HG03565 (cell line): ENCODE measurements around the gene SUGCT.

Experiments used
- ATAC-seq: cut with Tn5 transposase; IDR thresholded peaks from one replicate; pipeline ENCODE4 v1.9.1; 2021; ENCODE audit warnings: mild to moderate bottlenecking, moderate library complexity; ENCODE audit not compliant: unreplicated experiment

Gene SUGCT

DNA sequence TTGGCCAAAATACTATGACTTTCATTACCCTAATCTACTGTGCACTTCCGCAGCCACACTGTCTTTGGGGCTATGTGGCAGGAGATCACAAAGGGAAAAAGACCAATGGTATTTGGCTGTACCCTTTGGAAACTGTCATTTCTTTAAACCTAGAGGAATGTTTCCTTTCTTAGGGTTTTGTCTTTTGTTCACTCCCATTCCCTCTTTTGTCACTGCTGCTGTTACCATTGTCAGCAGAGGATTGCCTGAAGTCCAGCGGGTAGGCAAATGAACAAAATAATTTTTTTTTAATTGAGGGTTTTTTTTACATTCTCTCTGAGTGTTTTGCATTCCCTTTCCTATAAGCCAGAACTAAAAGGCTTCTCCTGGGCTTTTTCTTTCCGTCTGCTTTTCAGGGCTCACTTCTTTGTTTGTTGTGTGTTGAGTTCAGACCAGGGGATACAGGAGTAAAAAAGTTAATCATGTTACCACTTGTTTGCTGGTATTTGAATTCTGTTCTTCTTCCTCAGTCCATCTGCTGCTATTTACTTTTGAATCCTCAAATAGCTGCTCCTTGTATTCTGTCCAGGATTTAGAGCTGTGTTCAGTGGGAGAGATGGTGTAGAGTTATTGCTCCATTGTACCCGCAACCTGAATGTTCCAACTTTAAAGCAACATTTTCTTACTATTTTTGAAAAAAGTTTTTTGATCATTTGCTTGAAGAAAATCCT, 374.6 kb downstream of the SUGCT start:
- no peak for ATAC-seq

DNA sequence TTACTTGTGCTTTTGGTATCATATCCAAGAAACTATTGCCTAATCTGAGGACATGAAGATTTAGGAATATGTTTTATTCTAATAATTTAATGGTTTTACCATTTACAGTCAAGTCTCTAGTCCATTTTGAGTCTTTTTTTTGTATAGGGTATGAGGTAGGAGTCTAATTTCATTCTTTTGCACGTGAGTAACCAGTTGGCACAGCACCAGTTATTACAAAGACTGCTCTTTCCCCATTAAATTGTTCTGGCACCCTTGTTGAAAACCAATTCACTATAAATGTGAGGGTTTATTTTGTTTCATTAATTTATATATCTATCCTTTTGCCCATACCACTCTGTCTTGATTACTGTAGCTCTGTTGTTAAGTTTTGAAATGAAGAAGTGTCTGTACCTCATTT, 381.6 kb downstream of the SUGCT start:
- ATAC-seq, result no peak

DNA sequence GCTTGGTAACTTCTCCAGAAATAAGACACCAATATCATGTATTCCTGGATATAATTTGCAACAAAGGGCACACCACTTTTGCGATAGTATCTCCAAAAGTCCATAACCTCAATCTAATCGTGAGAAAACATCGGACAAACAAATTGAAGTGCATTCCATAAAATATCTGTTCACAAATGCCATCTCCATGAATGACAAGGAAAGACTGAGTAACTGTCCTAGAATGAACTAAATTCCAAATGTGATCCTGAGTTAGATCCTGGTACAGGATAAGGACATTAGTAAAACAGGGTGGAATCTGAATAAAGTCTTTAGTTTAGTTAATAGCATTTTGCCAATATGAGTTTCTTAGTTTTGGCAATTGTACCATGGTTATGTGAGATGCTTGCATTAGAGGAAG, 384.2 kb downstream of the SUGCT start:
- ATAC-seq, result no peak

DNA sequence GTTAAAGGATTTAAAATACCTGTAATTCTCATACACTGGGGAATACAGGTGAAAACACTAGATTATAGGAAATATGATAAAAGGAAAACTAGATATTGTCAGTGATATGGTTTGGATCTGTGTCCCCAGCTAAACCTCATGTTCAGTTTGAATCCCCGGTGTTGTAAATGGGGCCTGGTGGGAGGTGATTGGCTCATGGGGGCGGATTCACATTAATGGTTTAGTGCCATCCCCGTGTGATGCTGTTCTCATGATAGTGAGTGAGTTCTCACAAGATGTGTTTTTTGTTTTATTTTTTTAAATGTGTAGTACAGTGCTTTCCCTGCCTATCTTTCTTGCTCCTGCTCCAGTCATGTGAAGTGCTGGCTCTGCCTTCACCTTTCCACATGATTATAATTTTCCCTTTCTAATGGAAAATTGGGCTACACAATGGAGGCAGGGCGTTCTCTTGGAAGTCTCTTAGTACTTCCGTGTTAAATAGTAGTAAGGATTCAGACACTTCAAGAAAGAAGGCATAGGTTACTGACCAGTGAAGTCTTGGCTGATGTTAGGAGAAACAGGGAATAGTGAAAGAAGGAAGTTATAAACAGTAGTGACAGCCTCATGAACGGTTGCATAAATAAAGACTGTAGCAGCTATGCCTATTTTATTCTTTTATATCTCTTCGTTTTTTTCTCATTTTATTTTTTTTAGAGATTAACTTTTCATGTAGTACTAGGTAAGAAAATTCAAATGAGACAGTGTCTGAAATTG, 386.4 kb downstream of the SUGCT start:
- ATAC-seq, result no peak

DNA sequence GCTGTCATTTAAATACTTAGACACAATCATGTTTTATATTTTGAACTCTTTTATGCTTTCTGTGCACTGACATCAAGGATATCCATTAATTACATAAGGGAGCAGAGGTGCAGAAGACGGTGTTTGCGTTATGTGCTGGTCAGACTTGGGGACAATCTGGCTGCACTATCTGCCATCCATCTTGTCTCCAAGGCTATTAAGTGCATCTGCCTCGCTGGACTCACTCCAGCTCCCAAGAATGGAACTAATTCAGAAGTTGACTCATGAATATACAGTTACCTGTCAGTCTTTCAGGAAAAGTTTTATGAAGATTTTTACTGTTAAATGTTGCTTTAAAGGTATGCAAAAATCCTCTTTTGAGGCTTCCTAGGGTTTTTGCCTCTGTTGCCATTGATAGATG, 391.0 kb downstream of the SUGCT start:
- no peak for ATAC-seq

DNA sequence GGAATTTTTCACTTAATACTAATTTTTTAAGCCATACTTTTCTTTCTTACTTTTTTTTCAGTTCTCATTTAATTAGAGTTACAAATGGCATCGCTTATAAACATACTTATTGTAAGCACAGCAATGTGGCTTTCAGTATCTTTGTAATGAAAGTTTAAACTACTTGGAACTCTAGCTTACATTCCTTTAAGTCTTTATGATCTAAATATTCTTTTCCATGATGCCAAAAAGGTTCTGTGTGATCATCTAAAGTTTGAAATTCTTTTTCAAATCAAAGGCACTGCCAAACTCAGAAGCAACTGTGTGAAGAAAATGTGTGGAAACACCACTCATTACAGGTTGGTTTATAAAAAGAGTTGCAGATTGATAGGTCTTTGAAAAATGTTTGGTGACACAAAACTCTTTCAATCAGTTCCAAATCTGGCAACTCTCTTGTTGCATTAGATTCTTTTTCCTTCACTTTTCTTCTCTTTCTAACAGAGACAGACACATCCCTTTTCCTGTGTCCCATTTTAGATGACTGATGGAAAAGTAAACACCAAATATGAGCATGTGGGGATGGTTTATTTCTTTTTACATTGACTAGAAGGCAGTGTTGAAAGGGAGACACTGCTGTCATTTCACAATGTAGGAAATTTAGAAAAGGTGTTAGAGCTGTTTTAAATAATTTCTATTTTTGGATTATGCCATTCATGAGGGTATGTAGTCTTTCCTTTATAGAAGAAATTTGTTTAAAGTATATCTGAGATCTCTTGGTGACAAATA, 392.3 kb downstream of the SUGCT start:
- no peak for ATAC-seq

DNA sequence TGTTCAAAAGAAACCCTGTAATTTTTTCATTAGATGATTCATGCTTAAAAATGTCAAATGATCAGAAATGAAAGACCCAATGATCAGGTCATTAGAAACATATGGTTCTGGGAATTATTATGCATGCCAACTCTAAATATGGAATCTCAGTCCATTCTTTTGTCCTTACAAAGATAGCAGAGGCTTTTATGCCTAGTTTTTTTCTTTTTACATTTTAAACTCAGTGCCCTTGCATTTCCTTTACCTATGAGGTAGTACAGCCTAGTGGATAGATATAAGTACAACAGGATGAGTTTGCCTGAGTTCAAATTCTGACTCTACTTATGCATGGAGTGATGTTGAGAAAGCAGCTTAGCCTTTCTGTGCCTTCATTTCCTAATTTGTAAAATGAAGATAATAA, 392.9 kb downstream of the SUGCT start:
- ATAC-seq, result no peak

DNA sequence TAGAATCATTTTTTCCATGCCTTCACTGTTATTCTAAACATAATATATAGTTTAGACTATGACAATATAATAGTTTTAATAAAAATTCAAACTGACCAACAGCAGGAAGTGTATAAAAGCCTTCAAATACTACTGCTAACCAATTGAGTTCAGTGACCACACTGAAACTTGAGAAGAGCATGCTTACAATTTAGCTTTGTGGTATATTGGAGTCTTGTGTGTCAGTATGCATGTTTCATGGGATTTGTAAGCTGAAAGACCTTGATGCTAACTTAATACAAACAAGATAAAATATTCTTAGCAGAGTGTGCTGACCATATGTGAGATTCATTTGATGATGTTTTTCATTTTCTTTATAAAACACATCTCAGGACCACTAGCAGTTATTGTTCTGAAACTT, 395.5 kb downstream of the SUGCT start:
- no peak for ATAC-seq

DNA sequence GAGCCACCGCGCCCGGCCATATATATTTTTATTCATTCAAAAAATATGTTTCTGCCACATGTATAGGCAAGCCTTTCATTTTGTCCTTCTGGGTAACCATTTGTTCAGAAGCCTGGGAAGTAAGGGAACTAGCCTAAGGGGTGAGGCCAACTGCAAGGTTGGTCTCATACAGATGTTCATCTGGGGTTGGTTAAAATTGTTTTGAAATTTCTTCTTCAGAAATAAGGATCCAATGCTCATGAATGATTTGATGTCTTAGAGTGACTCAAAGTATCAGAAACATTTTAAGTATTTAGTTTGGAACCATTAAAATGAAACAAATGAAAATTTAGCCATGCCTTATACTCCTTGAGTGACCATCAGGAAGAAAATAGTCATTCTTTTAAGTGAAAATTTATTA, 397.2 kb downstream of the SUGCT start:
- ATAC-seq, result no peak

DNA sequence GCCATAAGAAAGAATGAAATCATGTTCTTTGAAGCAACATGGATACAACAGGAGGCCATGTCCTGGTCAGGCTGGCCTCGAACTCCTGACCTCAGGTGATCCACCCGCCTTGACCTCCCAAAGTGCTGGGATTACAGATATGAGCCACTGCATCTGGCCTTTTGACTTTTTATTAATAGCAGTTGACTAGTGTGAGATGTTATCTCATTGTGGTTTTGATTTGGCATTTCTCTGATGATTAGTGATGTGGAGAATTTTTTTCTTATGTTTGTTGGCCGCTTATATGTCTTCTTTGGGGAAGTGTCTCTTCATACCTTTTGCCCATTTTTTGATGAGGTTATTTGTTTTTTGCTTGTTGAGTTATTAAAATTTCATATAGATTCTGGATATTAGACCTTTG, 400.9 kb downstream of the SUGCT start:
- ATAC-seq, result no peak

DNA sequence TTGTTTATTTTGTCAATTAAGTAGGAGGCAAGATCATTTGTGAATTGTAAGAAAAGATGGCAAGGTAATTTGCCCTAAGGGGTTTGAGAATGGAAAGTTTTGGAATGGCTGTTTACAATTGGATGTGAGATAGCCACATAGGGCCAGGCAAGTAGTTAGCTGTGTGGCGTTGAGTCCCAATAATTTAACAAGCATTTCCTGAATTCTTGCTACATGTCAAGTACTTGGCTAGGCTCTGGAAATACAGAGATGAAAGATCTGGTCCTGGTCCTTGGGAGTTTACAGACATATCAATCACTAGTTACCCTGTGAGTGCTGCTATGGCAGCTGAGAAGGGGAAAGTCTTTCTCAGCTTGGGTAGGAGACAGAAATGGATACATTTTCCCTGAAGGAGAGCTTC, 401.6 kb downstream of the SUGCT start:
- ATAC-seq, result no peak

DNA sequence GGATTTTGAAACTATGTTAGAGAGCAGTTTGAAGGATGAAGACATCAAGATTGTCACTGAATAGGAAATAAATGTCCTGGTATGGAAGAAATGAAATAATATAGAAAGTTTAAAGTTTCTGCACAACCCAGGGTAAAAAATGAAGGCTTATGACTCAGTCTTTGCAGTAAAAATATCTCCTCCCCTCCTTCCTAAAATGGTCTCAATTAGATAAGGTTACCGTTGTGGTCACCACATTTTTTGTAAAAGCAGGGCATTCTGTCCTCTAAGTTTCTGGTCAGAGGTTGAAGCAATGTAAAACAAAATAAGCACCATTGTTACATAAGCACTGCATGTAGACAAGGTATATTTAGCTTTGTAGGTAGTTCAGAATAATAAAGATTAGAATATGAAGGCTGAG, 403.5 kb downstream of the SUGCT start:
- ATAC-seq, result no peak

DNA sequence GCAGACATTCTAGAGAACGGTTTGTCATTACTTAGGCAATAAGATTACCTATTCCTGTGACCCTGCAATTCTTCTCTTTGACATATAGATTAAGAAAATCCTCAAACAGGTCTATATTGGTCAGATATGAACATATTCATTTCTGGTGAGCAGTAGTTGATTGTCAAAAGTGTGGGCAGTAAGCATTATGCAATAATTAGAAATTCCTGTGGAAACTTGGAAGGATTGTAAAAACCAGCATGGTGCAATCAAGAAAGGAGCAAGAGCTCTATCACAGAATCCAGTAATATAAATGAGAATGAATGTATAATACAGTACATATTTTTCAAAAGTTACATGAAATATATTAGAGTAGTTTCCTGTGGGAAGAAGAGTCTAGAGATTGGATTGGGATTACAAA, 406.5 kb downstream of the SUGCT start:
- no peak for ATAC-seq

DNA sequence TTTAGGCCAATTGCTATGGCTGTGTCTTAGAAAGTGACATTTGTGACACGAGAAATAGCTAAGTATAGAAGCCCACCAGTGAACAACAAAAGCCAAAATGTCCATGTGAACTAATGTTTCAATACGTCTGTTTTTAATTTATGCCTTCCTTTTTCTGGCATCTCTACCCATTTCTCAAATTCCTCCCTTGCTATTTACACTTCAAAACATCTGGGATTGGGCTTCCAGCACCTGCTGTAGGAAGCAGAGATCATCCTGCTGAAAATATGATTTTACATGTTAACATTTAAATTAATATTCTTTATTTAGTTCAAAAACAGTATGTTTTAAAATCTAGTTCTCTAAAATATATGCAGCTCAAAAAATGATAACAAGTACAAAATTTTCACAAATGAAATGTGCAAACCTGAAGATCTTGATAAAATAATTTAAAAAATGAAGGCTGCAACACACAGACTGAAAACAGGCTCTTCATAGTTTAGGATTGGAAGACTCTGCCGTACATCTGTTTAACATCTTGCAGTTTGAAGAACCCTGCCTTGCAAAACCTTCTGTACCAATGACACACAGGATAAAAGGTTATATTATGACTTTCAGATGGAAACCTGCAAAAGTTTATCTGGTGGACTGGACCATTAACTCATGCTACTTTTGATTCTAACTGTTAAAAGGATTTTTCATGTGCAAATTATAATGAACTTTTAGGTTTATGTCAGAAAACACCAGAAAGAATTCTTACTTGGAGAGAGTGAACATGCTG, 408.4 kb downstream of the SUGCT start:
- no peak for ATAC-seq

DNA sequence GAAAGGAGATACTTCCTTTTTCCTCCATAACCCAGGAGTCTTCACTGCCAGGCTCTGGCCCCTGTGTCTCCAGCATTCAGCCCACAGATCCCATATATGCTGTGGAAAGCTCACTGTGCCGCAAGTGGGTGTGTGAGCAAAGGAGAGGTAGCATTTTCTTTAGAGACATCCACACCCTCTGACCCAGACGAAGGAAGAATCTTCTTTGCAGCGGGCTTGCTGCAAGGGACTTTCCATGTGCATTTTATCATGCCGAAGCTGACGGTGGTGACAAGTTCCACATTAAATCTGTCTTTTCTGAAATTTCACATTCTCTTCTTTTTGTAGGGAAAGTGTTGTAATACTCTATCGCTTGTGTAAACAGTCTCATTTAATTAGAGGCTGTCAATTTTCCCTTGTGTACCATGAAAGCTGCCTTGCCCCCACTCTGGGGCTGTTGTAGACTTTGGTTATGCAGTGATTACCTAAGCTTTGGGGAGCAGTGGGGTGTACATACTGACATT, 409.5 kb downstream of the SUGCT start:
- ATAC-seq, result no peak

DNA sequence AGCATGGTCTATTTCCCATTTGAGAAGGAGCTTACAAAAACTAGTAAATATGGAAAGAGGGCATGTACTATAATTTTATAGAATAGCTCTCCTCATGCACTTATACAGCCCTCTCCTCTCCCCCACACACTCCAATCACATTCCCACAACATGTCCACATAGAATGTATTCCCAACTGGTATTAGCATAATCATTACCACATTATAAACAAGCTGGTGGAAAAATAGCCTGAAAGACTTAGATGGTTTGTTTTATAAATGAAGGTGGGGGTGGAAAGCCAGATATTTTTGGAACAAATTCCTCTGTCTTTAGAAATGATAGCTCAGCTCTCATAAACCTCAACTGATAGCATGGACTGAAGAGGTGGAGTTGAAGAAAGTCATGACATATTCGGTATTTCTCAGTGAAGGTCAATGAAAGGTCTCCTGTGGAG, 410.1 kb downstream of the SUGCT start:
- ATAC-seq, result no peak

DNA sequence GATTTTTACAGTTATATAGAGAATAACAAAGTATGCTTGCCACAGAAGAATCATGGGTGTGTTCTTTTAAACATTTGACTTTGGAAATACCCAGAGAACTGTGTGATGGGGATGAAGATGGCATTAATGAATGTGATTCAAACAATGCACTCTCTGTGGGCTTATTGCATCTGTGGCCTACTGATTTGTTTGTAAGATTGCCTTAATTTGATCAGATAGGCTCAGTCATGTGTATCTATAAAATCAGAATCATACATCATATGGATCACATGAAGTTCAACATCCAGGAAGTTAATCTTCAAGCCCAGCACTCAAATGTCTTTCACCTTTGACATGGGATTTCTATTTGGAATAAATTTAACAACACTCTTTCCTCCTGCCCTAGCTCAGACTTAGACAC, 410.9 kb downstream of the SUGCT start:
- no peak for ATAC-seq

DNA sequence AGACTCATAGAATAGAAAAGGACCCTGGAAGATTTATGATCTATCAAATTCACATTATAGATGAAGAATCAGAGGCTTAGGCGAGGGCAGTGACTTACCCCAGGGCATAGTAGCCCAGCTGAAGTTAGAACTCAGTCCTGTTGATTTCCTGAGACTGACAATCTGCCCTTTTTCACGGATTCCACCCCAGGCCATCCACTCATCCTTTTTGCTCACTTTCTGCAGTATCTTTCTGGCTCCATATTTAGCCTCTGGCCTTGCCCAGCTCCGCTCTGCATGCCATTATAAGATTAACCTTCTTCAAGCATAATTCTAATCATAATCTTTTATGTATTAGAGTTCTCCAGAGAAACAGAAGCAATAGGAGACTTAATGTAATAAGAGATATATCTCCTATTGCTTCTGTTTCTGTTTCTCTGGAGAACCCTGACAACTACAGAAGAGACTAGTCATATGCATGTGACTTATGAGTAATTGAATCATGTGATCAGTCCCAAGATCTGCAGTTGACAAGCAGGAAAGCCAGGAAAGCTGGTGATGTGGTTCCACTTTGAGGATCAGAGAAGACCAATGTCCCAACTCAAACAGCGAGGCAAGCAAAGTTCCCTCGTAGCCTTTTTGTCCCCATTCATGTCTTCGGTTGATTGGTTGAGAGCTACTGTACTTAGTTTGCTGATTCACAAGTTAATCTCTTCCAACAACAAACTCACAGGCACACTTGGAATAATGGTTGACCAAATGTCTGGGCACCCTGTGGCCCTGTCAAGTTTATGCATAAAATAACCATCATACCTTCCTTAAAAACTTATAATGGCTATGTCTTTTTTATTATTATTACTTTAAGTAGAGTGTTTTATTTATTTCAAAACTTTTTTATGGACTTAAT, 412.1 kb downstream of the SUGCT start:
- ATAC-seq, result no peak

DNA sequence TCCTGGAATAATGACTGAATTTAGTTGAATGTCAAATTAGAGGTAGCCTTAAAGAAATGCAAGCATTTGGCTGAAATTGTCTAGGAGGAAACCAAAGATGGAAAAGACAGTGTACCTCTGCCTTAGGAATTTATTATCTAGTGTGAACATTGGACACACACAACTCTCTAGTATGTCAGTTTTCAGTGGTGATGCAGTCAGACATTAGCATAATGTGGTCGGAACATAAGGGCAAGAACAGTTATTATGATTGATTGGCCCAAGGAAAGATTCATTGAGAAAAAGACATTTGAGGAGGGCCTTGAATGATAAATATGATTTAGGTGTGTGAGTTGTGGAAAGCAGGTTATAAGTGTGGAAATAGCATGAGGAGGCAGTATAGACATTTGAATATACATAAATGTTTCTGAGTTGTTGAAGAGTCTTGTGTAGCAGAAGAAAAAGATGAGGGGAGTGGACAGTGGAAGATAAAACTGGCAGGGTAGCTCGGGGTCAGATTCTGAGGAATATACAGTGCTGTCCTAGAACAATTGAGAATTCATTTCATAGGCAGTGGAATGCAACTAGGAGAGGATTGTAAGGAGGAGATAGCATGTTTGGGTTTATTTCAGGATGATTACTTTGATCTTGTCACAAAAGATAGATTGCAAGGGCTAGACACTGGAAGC, 414.7 kb downstream of the SUGCT start:
- no peak for ATAC-seq
